DMS53 treated with DMSO at 0.1 percent for 48 hours (cell line): ENCODE measurements around the gene TMEM140.
"Not testable (repeated sequence)": the region's sequence is repeated elsewhere in the genome, so short reads cannot be mapped to it uniquely, and the experiment has no call there.

Source experiments
- DNase-seq: peaks from one replicate; lab custom pipeline; 2025; ENCODE audit not compliant: unreplicated experiment; lab: John Stamatoyannopoulos, UW

The TMEM140 gene

DNA sequence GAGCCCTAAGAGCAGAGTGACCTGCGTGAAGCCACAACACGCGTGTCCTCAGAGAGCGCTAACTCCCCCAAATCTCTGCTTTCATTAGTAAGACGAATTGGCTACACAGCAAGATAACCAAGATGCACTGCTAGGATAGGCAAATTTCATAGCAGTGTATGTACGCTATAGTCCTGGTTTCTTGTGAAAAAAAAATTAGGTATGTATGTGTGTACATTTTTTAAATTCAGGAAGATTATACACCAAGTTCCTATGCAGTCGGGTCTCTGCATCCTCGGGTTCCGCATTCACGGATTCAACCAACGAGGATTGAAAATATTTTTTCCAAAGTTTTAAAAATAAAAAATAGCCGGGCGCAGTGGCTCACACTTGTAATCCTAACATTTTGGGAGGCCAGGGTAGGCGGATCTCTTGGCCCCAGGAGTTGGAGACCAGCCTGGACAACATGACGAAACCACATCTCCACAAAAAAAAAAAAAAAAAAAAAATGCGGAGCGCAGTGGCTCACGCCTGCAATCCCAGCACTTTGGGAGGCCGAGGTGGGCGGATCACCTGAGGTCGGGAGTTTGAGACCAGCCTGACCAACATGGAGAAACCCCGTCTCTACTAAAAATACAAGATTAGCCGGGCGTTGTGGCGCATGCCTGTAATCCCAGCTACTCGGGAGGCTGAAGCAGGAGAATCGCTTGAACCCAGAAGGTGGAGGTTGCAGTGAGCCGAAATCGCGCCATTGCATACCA, 64.2 kb downstream of the TMEM140 start:
- not testable (repeated sequence) for DNase-seq

- no peak for DNase-seq
Observed at GRCh38 chr7:135213831-135214230, 66.0 kb downstream of the TMEM140 start.

- DNase-seq = no peak
Observed at GRCh38 chr7:135215180-135215579, 67.3 kb downstream of the TMEM140 start.

GRCh38 chr7:135215698-135216097, 67.8 kb downstream of the TMEM140 start:
- no peak for DNase-seq
